ENCODE results near the gene FBXO42.

GRCh38 chr1:16210581-16210980 lies 141.7 kb downstream of the FBXO42 start:
- TF ChIP-seq CTCF (conservative IDR thresholded peaks at IDR 0.05) (no peak), EZH2 (IDR thresholded peaks at IDR 0.05; ENCODE audit: low read depth) (no peak)

Data from PC-9 (cell line).